GM23338 (cell line): ENCODE data around the gene NDST1. TPM values are rescaled to one million over a fixed set of nuclear protein-coding genes. Genes with fewer than 3 reads are reported as not detected.

Experiments
- ATAC-seq: fragments of 200-7000 bp; cut with Tn5 transposase; 3 replicates; pipeline ENCODE4 v1.9.1; 2020
- DNase-seq: peaks from one replicate; pipeline ENCODE4 v3.0.0-alpha.2; 2015; ENCODE audit warnings: low spot score
- H2AFZ ChIP-seq: fragments of 200-600 bp; sonication (generic); 2 replicates; pipeline ENCODE4 v1.8.0; 2016; ENCODE audit warnings: antibody characterized with exemption, mild to moderate bottlenecking, moderate library complexity
- H3F3A ChIP-seq: fragments of 200-600 bp; sonication (generic); replicated peaks from 2 replicates; pipeline ENCODE4 v1.8.0; 2017; ENCODE audit warnings: antibody characterized with exemption, mixed run types, low read depth
- H3K27ac ChIP-seq: fragments of 200-600 bp; sonication (generic); 2 replicates; pipeline ENCODE4 v1.6.1; 2016; ENCODE audit warnings: low read depth
- H3K27me3 ChIP-seq: fragments of 200-600 bp; sonication (generic); 2 replicates; pipeline ENCODE4 v1.8.0; 2016; ENCODE audit warnings: mild to moderate bottlenecking, mixed run types, moderate library complexity; ENCODE audit not compliant: insufficient read depth
- H3K36me3 ChIP-seq: fragments of 200-600 bp; sonication (generic); 2 replicates; pipeline ENCODE4 v1.8.0; 2016; ENCODE audit warnings: mild to moderate bottlenecking; ENCODE audit not compliant: insufficient read depth
- H3K4me1 ChIP-seq: fragments of 200-600 bp; sonication (generic); 2 replicates; pipeline ENCODE4 v1.8.0; 2016; ENCODE audit warnings: mild to moderate bottlenecking, moderate library complexity; ENCODE audit not compliant: insufficient read depth
- H3K4me2 ChIP-seq: fragments of 200-600 bp; sonication (generic); 2 replicates; pipeline ENCODE4 v1.7.1; 2017; ENCODE audit warnings: mixed run types
- H3K4me3 ChIP-seq: fragments of 200-600 bp; sonication (generic); 2 replicates; pipeline ENCODE4 v1.6.1; 2016; ENCODE audit warnings: mixed run types
- H3K79me2 ChIP-seq: fragments of 200-600 bp; sonication (generic); replicated peaks from 2 replicates; pipeline ENCODE4 v1.8.0; 2017; ENCODE audit warnings: mild to moderate bottlenecking; ENCODE audit not compliant: insufficient read depth
- H3K9me2 ChIP-seq: fragments of 200-600 bp; sonication (generic); 2 replicates; pipeline ENCODE4 v1.8.0; 2017; ENCODE audit not compliant: insufficient read depth
- H4K20me1 ChIP-seq: fragments of 200-600 bp; sonication (generic); replicated peaks from 2 replicates; pipeline ENCODE4 v1.8.0; 2017; ENCODE audit warnings: mild to moderate bottlenecking; ENCODE audit not compliant: insufficient read depth
- H3K27ac Mint-ChIP-seq: 2 replicates; pipeline ENCODE4 v1.8.0; 2020; ENCODE audit warnings: inconsistent platforms, mild to moderate bottlenecking, moderate library complexity, mixed read lengths
- H3K27me3 Mint-ChIP-seq: 3 replicates; pipeline ENCODE4 v1.8.0; 2022; ENCODE audit warnings: low read depth, mild to moderate bottlenecking, moderate library complexity, mixed read lengths, inconsistent platforms; ENCODE audit not compliant: insufficient read depth, poor library complexity
- H3K36me3 Mint-ChIP-seq: 3 replicates; pipeline ENCODE4 v1.8.0; 2021; ENCODE audit warnings: low read depth, mild to moderate bottlenecking, inconsistent platforms, moderate library complexity, mixed read lengths
- H3K4me1 Mint-ChIP-seq: 3 replicates; pipeline ENCODE4 v1.8.0; 2020; ENCODE audit warnings: mild to moderate bottlenecking, inconsistent platforms, mixed read lengths
- H3K4me3 Mint-ChIP-seq: 3 replicates; pipeline ENCODE4 v1.8.0; 2021; ENCODE audit warnings: moderate library complexity, mild to moderate bottlenecking, inconsistent platforms, mixed read lengths
- H3K9me3 Mint-ChIP-seq: 3 replicates; pipeline ENCODE4 v1.8.0; 2020; ENCODE audit warnings: moderate library complexity, mild to moderate bottlenecking, inconsistent platforms, mixed read lengths
- EZH2 ChIP-seq: fragments of 200-600 bp; sonication (generic); IDR thresholded peaks from one replicate; pipeline ENCODE4 v1.8.0; 2017; ENCODE audit warnings: antibody characterized with exemption, mild to moderate bottlenecking, low read depth; ENCODE audit not compliant: unreplicated experiment
- JUNB ChIP-seq: IDR thresholded peaks from one replicate; pipeline ENCODE4 v1.6.1; 2016; ENCODE audit warnings: antibody characterized with exemption; ENCODE audit not compliant: unreplicated experiment
- ZNF114 ChIP-seq: fragments of 250-450 bp; sonication (Bioruptor Pico); IDR thresholded peaks from 2 replicates; pipeline ENCODE4 v1.5.0; 2020; ENCODE audit warnings: mild to moderate bottlenecking, moderate library complexity
- ZNF331 ChIP-seq: fragments of 250-450 bp; sonication (Bioruptor Pico); IDR thresholded peaks from 2 replicates; pipeline ENCODE4 v1.5.0; 2020; ENCODE audit warnings: low read depth, mild to moderate bottlenecking, moderate library complexity
- polyA plus RNA-seq: library from polyadenylated mRNA; unstranded; fragments of >200 nt; fragmentation: Nextera tagmentation; extraction: Ambion mirVana; gene quantifications from 2 replicates; pipeline ENCODE4 v1.2.1, GENCODE V29; 2016
- total RNA-seq: library from RNA; depleted of rRNA; stranded (reverse); fragments of >200 nt; shearing (Covaris generic); gene quantifications from 2 replicates; pipeline ENCODE4 v1.2.3, GENCODE V29; 2014
- TF ChIP-seq, protein P1 (sequence below): fragments of 250-450 bp; sonication (Bioruptor Pico); IDR thresholded peaks from 2 replicates; pipeline ENCODE4 v1.5.0; 2020; ENCODE audit warnings: mild to moderate bottlenecking, moderate library complexity
- TF ChIP-seq, protein P2 (sequence below): IDR thresholded peaks from 2 replicates; pipeline ENCODE4 v1.6.1; 2016; ENCODE audit warnings: antibody characterized with exemption
- TF ChIP-seq, protein P3 (sequence below), 2 experiments: fragments of 200-600 bp in 1 of 2; sonication (generic) in 1 of 2; conservative IDR thresholded peaks; 2 replicates each; pipeline versions ENCODE4 v1.5.1 to v1.6.1; 2016 to 2017; ENCODE audit warnings: antibody characterized with exemption in 2 of 2, low read depth in 2 of 2, mild to moderate bottlenecking in 2 of 2, moderate library complexity in 1 of 2

NDST1 gene
- total and polyA plus RNA-seq, 2 experiments from 2014 or later, result 7.3 to 85.0 TPM

DNA sequence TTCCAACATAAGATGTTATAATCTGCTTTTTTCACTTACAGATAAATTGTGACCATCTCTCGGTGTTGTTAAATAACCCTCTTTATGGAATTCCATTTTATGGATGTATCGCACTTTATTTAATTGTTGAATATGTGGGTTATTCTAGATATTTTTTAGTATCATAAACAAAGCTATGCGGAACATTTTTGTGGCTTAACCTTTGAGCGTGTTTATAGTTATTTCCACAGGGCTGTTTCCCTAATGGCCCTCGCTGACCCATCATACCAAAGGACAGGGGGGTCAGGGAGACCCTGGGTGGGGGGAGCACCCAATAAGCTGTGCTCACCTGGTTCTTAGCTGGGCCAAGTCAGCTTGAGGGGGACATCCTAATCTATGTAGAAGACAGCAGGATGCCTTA lies 65.3 kb downstream of the NDST1 start (continued):
- TF ChIP-seq, protein P1, sequence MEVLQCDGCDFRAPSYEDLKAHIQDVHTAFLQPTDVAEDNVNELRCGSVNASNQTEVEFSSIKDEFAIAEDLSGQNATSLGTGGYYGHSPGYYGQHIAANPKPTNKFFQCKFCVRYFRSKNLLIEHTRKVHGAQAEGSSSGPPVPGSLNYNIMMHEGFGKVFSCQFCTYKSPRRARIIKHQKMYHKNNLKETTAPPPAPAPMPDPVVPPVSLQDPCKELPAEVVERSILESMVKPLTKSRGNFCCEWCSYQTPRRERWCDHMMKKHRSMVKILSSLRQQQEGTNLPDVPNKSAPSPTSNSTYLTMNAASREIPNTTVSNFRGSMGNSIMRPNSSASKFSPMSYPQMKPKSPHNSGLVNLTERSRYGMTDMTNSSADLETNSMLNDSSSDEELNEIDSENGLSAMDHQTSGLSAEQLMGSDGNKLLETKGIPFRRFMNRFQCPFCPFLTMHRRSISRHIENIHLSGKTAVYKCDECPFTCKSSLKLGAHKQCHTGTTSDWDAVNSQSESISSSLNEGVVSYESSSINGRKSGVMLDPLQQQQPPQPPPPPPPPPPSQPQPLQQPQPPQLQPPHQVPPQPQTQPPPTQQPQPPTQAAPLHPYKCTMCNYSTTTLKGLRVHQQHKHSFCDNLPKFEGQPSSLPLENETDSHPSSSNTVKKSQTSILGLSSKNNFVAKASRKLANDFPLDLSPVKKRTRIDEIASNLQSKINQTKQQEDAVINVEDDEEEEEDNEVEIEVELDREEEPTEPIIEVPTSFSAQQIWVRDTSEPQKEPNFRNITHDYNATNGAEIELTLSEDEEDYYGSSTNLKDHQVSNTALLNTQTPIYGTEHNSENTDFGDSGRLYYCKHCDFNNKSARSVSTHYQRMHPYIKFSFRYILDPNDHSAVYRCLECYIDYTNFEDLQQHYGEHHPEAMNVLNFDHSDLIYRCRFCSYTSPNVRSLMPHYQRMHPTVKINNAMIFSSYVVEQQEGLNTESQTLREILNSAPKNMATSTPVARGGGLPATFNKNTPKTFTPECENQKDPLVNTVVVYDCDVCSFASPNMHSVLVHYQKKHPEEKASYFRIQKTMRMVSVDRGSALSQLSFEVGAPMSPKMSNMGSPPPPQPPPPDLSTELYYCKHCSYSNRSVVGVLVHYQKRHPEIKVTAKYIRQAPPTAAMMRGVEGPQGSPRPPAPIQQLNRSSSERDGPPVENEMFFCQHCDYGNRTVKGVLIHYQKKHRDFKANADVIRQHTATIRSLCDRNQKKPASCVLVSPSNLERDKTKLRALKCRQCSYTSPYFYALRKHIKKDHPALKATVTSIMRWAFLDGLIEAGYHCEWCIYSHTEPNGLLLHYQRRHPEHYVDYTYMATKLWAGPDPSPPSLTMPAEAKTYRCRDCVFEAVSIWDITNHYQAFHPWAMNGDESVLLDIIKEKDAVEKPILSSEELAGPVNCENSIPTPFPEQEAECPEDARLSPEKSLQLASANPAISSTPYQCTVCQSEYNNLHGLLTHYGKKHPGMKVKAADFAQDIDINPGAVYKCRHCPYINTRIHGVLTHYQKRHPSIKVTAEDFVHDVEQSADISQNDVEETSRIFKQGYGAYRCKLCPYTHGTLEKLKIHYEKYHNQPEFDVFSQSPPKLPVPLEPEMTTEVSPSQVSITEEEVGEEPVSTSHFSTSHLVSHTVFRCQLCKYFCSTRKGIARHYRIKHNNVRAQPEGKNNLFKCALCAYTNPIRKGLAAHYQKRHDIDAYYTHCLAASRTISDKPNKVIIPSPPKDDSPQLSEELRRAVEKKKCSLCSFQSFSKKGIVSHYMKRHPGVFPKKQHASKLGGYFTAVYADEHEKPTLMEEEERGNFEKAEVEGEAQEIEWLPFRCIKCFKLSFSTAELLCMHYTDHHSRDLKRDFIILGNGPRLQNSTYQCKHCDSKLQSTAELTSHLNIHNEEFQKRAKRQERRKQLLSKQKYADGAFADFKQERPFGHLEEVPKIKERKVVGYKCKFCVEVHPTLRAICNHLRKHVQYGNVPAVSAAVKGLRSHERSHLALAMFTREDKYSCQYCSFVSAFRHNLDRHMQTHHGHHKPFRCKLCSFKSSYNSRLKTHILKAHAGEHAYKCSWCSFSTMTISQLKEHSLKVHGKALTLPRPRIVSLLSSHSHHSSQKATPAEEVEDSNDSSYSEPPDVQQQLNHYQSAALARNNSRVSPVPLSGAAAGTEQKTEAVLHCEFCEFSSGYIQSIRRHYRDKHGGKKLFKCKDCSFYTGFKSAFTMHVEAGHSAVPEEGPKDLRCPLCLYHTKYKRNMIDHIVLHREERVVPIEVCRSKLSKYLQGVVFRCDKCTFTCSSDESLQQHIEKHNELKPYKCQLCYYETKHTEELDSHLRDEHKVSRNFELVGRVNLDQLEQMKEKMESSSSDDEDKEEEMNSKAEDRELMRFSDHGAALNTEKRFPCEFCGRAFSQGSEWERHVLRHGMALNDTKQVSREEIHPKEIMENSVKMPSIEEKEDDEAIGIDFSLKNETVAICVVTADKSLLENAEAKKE (CRISPR knock-in tag), result no peak
- TF ChIP-seq, protein P2, sequence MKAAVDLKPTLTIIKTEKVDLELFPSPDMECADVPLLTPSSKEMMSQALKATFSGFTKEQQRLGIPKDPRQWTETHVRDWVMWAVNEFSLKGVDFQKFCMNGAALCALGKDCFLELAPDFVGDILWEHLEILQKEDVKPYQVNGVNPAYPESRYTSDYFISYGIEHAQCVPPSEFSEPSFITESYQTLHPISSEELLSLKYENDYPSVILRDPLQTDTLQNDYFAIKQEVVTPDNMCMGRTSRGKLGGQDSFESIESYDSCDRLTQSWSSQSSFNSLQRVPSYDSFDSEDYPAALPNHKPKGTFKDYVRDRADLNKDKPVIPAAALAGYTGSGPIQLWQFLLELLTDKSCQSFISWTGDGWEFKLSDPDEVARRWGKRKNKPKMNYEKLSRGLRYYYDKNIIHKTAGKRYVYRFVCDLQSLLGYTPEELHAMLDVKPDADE, result no peak
- no peak for TF ChIP-seq ZNF331
- no peak for TF ChIP-seq ZNF114
- TF ChIP-seq JUNB, result no peak

DNA sequence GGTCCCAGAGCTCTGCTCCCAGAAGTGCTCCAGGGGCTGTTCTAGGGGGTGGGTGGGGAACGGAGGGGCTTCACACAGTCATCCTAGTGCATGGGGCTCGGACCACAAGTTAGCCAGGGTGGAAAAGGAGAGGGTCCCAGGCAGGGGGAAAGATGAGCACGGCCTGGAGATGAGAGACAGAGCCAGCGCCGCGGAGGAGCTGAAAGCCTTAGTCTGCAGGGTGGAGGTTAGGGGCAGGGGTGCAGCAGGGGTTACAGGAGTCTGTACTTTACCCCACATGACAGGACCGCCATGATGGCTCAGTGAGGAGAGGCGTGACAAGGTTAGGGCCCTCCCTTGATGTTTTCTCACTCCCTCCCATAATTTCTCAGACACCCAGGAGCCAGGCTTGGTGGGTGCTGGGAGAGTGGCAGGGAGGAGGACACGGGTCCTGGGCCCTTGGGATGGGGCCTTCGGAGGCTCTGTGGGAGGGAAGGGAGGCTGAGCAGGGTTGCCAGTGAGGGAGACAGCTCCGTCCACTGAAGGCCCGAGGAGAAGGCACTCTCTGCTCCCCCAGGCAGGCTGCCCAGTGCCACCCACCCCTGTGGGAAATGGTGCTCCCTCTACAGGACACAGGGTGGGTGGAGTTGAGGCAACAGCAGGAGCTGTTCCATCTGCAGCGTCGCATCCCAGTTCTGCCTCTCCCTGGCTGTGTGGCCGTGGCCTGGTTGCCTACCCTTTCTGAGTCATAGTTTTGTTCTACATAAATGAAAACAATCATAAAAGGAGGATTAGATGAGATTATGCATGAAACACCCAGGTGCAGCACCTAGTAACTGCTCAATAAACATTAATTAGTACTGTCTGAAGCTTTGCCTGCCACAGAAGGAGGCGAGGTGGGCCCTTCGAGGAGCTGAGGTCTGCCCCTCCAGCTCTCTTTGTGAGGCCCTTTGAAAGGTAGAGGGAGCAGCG lies 66.2 kb downstream of the NDST1 start:
- H3K79me2 ChIP-seq, result no peaks in the 10 kb centered on the region
- Mint-ChIP-seq H3K27me3 (peaks cover 7% of the 10 kb centered on the region), H3K9me3 (no peaks in the 10 kb centered on the region), H3K27ac (no peak overlapping the region), H3K36me3 (no peaks in the 10 kb centered on the region), H3K4me1 (peaks cover 4% of the 10 kb centered on the region; the same call in 1 of the 3 replicates), H3K4me3 (no peak overlapping the region)
- no peak overlapping the region for H3K27ac ChIP-seq
- no peaks in the 10 kb centered on the region; the same call in 1 of the 2 replicates for H3K9me2 ChIP-seq
- no peaks in the 10 kb centered on the region for H4K20me1 ChIP-seq
- TF ChIP-seq, protein P3, sequence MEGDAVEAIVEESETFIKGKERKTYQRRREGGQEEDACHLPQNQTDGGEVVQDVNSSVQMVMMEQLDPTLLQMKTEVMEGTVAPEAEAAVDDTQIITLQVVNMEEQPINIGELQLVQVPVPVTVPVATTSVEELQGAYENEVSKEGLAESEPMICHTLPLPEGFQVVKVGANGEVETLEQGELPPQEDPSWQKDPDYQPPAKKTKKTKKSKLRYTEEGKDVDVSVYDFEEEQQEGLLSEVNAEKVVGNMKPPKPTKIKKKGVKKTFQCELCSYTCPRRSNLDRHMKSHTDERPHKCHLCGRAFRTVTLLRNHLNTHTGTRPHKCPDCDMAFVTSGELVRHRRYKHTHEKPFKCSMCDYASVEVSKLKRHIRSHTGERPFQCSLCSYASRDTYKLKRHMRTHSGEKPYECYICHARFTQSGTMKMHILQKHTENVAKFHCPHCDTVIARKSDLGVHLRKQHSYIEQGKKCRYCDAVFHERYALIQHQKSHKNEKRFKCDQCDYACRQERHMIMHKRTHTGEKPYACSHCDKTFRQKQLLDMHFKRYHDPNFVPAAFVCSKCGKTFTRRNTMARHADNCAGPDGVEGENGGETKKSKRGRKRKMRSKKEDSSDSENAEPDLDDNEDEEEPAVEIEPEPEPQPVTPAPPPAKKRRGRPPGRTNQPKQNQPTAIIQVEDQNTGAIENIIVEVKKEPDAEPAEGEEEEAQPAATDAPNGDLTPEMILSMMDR (conservative IDR thresholded peaks at IDR 0.05; ENCODE audit: low read depth in 2 of 2), result peak in 1 of 2 experiments; percentile 65; a peak in 3 of 4 replicates
- TF ChIP-seq EZH2, result no peak
- peak overlapping the region; percentile 59; the same call in 1 of the 2 replicates for H2AFZ ChIP-seq
- no peak overlapping the region for H3K4me2 ChIP-seq
- no peaks in the 10 kb centered on the region for H3F3A ChIP-seq
- H3K4me3 ChIP-seq, result no peak overlapping the region
- DNase-seq (no peak), ATAC-seq (peak; percentile 80)
- H3K4me1 ChIP-seq, result no peaks in the 10 kb centered on the region
- H3K27me3 ChIP-seq, result no peaks in the 10 kb centered on the region
- H3K36me3 ChIP-seq, result no peaks in the 10 kb centered on the region
